HCT116 (cell line): ENCODE results near the gene RNF222.

Experiments
- ATF3 ChIP-seq: IDR thresholded peaks from 2 replicates; pipeline ENCODE4 v1.6.1; 2012
- CTCF ChIP-seq, 3 experiments: fragments of 200-600 bp in 1 of 3; sonication (generic) in 1 of 3; IDR thresholded peaks in 2 of 3; conservative IDR thresholded peaks in 1 of 3; 2 replicates each; pipeline ENCODE4 v1.5.1; 2012 to 2017; ENCODE audit warnings: low read depth in 2 of 3, low read length in 2 of 3, antibody characterized with exemption in 1 of 3, borderline replicate concordance in 1 of 3, control low read depth in 1 of 3, mild to moderate bottlenecking in 1 of 3, mixed read lengths in 1 of 3, mixed run types in 1 of 3, moderate library complexity in 1 of 3; ENCODE audit not compliant: insufficient read depth in 1 of 3
- ELF1 ChIP-seq: IDR thresholded peaks from 2 replicates; pipeline ENCODE4 v1.6.1; 2012; ENCODE audit warnings: low read depth, borderline replicate concordance
- EZH2 ChIP-seq: fragments of 200-600 bp; sonication (generic); IDR thresholded peaks from 2 replicates; pipeline ENCODE4 v1.6.1; 2017; ENCODE audit warnings: antibody characterized with exemption, mixed run types
- EZH2phosphoT487 ChIP-seq: fragments of 200-600 bp; IDR thresholded peaks from 2 replicates; pipeline ENCODE4 v1.6.1; 2018; ENCODE audit warnings: antibody characterized with exemption, borderline replicate concordance
- MAX ChIP-seq: IDR thresholded peaks from 2 replicates; pipeline ENCODE4 v1.6.1; 2012
- POLR2A ChIP-seq: IDR thresholded peaks from 2 replicates; pipeline ENCODE4 v1.7.0; 2011; ENCODE audit warnings: borderline replicate concordance; ENCODE audit not compliant: insufficient read depth, insufficient read length; ENCODE audit errors: extremely low read depth
- POLR2AphosphoS5 ChIP-seq: IDR thresholded peaks from 2 replicates; pipeline ENCODE4 v1.6.1; 2011; ENCODE audit warnings: mild to moderate bottlenecking, low read depth, low read length, moderate library complexity
- SIN3A ChIP-seq: IDR thresholded peaks from 2 replicates; pipeline ENCODE4 v1.6.1; 2012; ENCODE audit warnings: low read depth
- ZBTB33 ChIP-seq: IDR thresholded peaks from 2 replicates; pipeline ENCODE4 v1.6.1; 2011; ENCODE audit warnings: mild to moderate bottlenecking, low read length, moderate library complexity; ENCODE audit not compliant: insufficient replicate concordance; ENCODE audit errors: extremely low read depth

GRCh38 chr17:8372422-8372821 is 25.2 kb downstream of the RNF222 start:
- no peak for TF ChIP-seq CTCF (IDR thresholded peaks at IDR 0.05 in 2 of 3, conservative IDR thresholded peaks at IDR 0.05 in 1 of 3; ENCODE audit: borderline replicate concordance in 1 of 3, insufficient read depth in 1 of 3, low read depth in 2 of 3, low read length in 2 of 3)
- TF ChIP-seq MAX, result no peak
- no peak for TF ChIP-seq POLR2A
- TF ChIP-seq EZH2phosphoT487, result no peak
- no peak for TF ChIP-seq POLR2AphosphoS5
- TF ChIP-seq EZH2, result no peak
- no peak for TF ChIP-seq ATF3
- TF ChIP-seq ELF1, result no peak
- no peak for TF ChIP-seq ZBTB33
- TF ChIP-seq SIN3A, result no peak
